Neutrophil (primary cell): ENCODE data around the gene PLA2G1B.

ENCODE experiments used
- H3K27ac ChIP-seq: fragments of 200-600 bp; sonication (generic); 2 replicates; pipeline ENCODE4 v1.5.1; 2016; ENCODE audit warnings: mild to moderate bottlenecking, moderate library complexity
- H3K27me3 ChIP-seq: fragments of 200-600 bp; sonication (generic); 2 replicates; pipeline ENCODE4 v1.6.0; 2016; ENCODE audit warnings: mild to moderate bottlenecking
- H3K36me3 ChIP-seq: fragments of 200-600 bp; sonication (generic); 2 replicates; pipeline ENCODE4 v1.5.1; 2017
- H3K4me1 ChIP-seq, 2 experiments: fragments of 200-600 bp in 1 of 2; sonication (generic) in 1 of 2; 1 replicate in 1 of 2; 2 replicates in 1 of 2; pipeline versions ENCODE4 v1.5.1 to v1.6.1; 2013 to 2016; ENCODE audit warnings: low read depth in 1 of 2, low read length in 1 of 2, mild to moderate bottlenecking in 1 of 2, moderate library complexity in 1 of 2; ENCODE audit not compliant: control insufficient read depth in 1 of 2, insufficient read depth in 1 of 2
- H3K4me3 ChIP-seq, 2 experiments: fragments of 200-600 bp in 1 of 2; sonication (generic) in 1 of 2; 1 replicate in 1 of 2; 2 replicates in 1 of 2; pipeline ENCODE4 v1.5.1; 2013 to 2016; ENCODE audit warnings: low read depth in 1 of 2, low read length in 1 of 2, mild to moderate bottlenecking in 1 of 2, moderate library complexity in 1 of 2
- H3K9me3 ChIP-seq: fragments of 200-600 bp; sonication (generic); 2 replicates; pipeline ENCODE4 v1.5.1; 2016
- CTCF ChIP-seq: fragments of 200-600 bp; sonication (generic); IDR thresholded peaks from 2 replicates; pipeline ENCODE4 v1.5.1; 2016; ENCODE audit warnings: antibody characterized with exemption

Gene PLA2G1B

DNA sequence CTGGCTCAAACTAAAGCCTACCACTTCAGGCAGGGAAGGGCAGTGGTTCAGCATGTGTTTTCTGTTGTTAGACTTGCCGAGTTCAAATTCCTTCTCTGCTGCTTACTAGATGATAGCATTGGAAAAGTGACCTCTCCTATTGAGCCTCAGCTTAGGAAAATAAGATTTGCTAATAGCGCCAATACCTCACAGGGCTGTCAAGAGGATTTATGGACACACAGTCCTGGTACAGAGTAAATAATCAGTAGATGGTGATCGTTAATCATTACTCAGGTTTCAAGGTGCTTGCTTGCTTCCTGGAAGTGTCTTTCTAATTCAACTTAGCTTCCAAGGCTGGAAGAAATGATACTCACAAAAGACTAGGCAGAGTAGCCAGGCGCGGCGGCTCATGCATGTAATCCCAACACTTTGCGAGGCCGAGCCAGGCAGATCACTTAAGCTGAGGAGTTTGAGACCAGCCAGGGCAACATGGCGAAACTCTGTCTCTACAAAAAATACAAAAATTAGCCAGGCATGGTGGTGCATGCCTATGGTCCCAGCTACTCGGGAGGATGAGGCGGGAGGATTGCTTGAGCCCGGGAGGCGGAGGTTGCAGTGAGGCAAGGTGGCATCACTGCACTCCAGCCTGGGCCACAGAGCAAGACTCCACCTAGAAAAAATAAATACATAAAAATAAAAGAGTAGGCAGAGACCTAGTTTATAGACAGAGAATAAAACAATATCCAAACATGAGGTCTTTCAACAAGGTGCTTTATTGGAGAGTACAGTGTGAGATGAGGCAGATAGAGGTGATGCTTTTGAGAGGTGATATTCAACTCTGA is 6.0 kb downstream of the PLA2G1B start:
- Histone ChIP-seq H3K36me3 (no peaks in the 10 kb centered on the region), H3K4me3 (no peak overlapping the region)

GRCh38 chr12:120317224-120318105 is 10.1 kb downstream of the PLA2G1B start:
- H3K4me1 ChIP-seq: peaks cover 16 to 17% of the 10 kb centered on the region in 2 experiments
- H3K27ac ChIP-seq: peak overlapping the region; percentile 79
- peak overlapping the region; percentile 62 to 68 for H3K4me3 ChIP-seq
- TF ChIP-seq CTCF: no peak
- H3K9me3 ChIP-seq: no peaks in the 10 kb centered on the region
- no peaks in the 10 kb centered on the region for H3K36me3 ChIP-seq
- H3K27me3 ChIP-seq: no peaks in the 10 kb centered on the region

More for the DNA sequence above, 6.0 kb downstream of the PLA2G1B start:
- no peaks in the 10 kb centered on the region for H3K9me3 ChIP-seq
- H3K27me3 ChIP-seq: no peaks in the 10 kb centered on the region
- peaks cover 21 to 24% of the 10 kb centered on the region in 2 experiments for H3K4me1 ChIP-seq
- no peak for TF ChIP-seq CTCF
- no peak overlapping the region for H3K27ac ChIP-seq

GRCh38 chr12:120316798-120317223 is 10.8 kb downstream of the PLA2G1B start:
- Histone ChIP-seq H3K4me1 (peaks cover 16 to 17% of the 10 kb centered on the region in 2 experiments), H3K27me3 (no peaks in the 10 kb centered on the region), H3K27ac (peak overlapping the region; percentile 79), H3K9me3 (no peaks in the 10 kb centered on the region), H3K36me3 (no peaks in the 10 kb centered on the region), H3K4me3 (peak overlapping the region; percentile 62 to 68)
- TF ChIP-seq CTCF: no peak

DNA sequence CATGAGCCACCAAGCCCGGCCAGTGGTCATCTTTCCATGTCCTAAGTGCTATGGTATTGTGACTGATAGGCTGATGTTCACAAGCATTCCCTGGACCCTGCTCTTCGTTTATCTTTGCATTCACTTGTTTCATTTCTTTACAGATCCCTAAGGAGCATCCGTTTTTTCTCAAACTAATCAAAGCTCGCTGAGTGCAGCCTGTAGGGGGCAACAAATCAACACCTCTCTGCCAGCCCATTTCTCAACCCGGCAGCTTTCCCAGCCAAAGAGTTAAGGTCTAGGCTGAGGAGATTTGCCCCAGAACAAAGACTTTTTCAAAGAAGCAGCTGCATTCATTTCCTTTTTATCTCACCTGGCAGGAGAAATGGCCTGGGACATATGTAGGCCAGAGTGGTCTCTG is 13.4 kb downstream of the PLA2G1B start:
- Histone ChIP-seq H3K4me3 (no peak overlapping the region), H3K27me3 (no peaks in the 10 kb centered on the region), H3K27ac (no peak overlapping the region), H3K36me3 (no peaks in the 10 kb centered on the region), H3K9me3 (no peaks in the 10 kb centered on the region), H3K4me1 (peaks cover 16 to 17% of the 10 kb centered on the region in 2 experiments)
- no peak for TF ChIP-seq CTCF

GRCh38 chr12:120301962-120302815 is 25.4 kb downstream of the PLA2G1B start, which contains the start of gene SIRT4:
SIRT4 (plus strand) TSS chr12:120302321; CDS start chr12:120303562, 1,241 bp downstream.
- Histone ChIP-seq H3K27me3 (no peaks in the 10 kb centered on the region), H3K4me1 (peaks cover 8 to 12% of the 10 kb centered on the region in 2 experiments), H3K9me3 (no peaks in the 10 kb centered on the region), H3K27ac (peak within 1 kb of the TSS; percentile 41), H3K36me3 (no peaks in the 10 kb centered on the region), H3K4me3 (peak within 1 kb of the TSS; percentile 69 to 77)
- peak; percentile 49 for TF ChIP-seq CTCF
